Memory B cell (primary cell): Measurements from ENCODE around the gene GPX4.

Experiments used
- ATAC-seq: fragments of 150-1000 bp; cut with Tn5 transposase; 2 replicates; pipeline ENCODE4 v1.10.0; 2021; ENCODE audit warnings: low read depth, mild to moderate bottlenecking, moderate library complexity
- DNase-seq, 2 donors: peaks; one replicate each; pipeline ENCODE4 v3.0.0; 2022; ENCODE audit warnings: low spot score in 2 of 2
- H3K27ac Mint-ChIP-seq: one replicate; pipeline ENCODE4 v1.8.0; 2022; ENCODE audit warnings: mild to moderate bottlenecking, moderate library complexity, mixed read lengths
- H3K27me3 Mint-ChIP-seq: one replicate; pipeline ENCODE4 v1.8.0; 2022; ENCODE audit warnings: mixed read lengths
- H3K36me3 Mint-ChIP-seq: one replicate; pipeline ENCODE4 v1.8.0; 2022; ENCODE audit warnings: mild to moderate bottlenecking, mixed read lengths
- H3K4me1 Mint-ChIP-seq: one replicate; pipeline ENCODE4 v1.8.0; 2022; ENCODE audit warnings: mixed read lengths
- H3K4me3 Mint-ChIP-seq: one replicate; pipeline ENCODE4 v1.8.0; 2022; ENCODE audit warnings: mild to moderate bottlenecking, moderate library complexity, mixed read lengths
- H3K9me3 Mint-ChIP-seq: one replicate; pipeline ENCODE4 v1.8.0; 2022; ENCODE audit warnings: mixed read lengths

The GPX4 gene

DNA sequence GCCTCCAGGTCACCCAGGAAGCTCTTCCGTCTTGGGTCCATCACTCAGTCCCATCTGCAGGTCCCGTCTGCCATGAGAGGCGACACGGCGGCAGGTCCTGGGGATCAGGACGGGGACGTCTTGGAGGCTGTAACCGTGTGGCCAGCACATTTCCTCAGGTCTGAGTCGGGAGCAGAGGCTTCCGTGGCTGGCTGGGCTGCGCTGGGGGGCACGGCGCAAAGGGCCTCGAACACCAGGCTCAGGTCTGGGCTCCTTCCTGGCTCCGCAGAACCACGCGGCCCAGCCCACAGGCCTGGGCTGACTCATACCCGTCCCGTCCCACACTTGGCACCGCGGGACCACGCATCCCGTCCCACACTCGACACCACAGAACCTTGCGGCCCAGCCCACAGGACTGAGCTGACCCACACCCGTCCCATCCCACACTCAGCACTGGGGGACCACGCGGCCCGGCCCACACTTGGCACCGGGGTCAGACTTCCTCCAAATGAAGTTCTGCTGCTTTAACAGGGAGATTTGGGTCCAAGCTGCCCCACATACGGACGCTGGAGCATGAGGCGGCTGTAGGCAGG, 40.1 kb downstream of the GPX4 start:
- peak overlapping the region; percentile 76 for H3K27ac Mint-ChIP-seq

DNA sequence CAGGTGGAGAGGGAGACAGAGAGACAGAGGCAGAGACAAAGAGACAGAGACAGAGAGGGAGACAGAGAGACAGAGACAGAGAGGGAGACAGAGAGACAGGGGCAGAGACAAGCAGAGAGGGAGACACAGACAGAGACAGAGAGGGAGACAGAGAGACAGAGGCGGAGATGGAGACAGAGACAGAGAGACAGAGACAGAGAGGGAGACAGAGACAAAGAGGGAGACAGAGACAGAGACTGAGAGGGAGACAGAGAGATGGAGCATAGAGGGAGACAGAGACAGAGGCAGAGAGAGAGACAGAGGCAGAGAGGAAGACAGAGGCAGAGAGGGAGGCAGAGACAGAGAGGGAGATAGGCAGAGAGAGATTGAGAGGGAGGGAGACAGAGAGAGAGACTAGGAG, 40.9 kb downstream of the GPX4 start:
- no peak for ATAC-seq
- Mint-ChIP-seq H3K9me3 (peaks cover 6% of the 10 kb centered on the region), H3K4me1 (peaks cover 12% of the 10 kb centered on the region), H3K36me3 (peaks cover 28% of the 10 kb centered on the region), H3K4me3 (no peak overlapping the region), H3K27ac (peak overlapping the region; percentile 76), H3K27me3 (no peaks in the 10 kb centered on the region)
- DNase-seq: no peak

More for the DNA sequence above, 40.1 kb downstream of the GPX4 start:
- peaks cover 12% of the 10 kb centered on the region for H3K4me1 Mint-ChIP-seq
- H3K36me3 Mint-ChIP-seq: peaks cover 32% of the 10 kb centered on the region
- H3K4me3 Mint-ChIP-seq: no peak overlapping the region
- DNase-seq (no peak), ATAC-seq (no peak)
- H3K27me3 Mint-ChIP-seq: no peaks in the 10 kb centered on the region
- H3K9me3 Mint-ChIP-seq: peaks cover 7% of the 10 kb centered on the region

GRCh38 chr19:1145635-1146411, 42.0 kb downstream of the GPX4 start:
- H3K36me3 Mint-ChIP-seq: peaks cover 23% of the 10 kb centered on the region
- H3K27me3 Mint-ChIP-seq: no peaks in the 10 kb centered on the region
- DNase-seq (no peak), ATAC-seq (no peak)
- peaks cover 4% of the 10 kb centered on the region for H3K9me3 Mint-ChIP-seq
- H3K4me3 Mint-ChIP-seq: no peak overlapping the region
- H3K27ac Mint-ChIP-seq: no peak overlapping the region
- H3K4me1 Mint-ChIP-seq: peaks cover 12% of the 10 kb centered on the region

GRCh38 chr19:1146412-1146699, 42.6 kb downstream of the GPX4 start:
- ATAC-seq (no peak), DNase-seq (no peak)
- peaks cover 23% of the 10 kb centered on the region for H3K36me3 Mint-ChIP-seq
- H3K27me3 Mint-ChIP-seq: no peaks in the 10 kb centered on the region
- H3K9me3 Mint-ChIP-seq: peaks cover 4% of the 10 kb centered on the region
- H3K4me1 Mint-ChIP-seq: peaks cover 12% of the 10 kb centered on the region
- no peak overlapping the region for H3K4me3 Mint-ChIP-seq
- H3K27ac Mint-ChIP-seq: no peak overlapping the region

DNA sequence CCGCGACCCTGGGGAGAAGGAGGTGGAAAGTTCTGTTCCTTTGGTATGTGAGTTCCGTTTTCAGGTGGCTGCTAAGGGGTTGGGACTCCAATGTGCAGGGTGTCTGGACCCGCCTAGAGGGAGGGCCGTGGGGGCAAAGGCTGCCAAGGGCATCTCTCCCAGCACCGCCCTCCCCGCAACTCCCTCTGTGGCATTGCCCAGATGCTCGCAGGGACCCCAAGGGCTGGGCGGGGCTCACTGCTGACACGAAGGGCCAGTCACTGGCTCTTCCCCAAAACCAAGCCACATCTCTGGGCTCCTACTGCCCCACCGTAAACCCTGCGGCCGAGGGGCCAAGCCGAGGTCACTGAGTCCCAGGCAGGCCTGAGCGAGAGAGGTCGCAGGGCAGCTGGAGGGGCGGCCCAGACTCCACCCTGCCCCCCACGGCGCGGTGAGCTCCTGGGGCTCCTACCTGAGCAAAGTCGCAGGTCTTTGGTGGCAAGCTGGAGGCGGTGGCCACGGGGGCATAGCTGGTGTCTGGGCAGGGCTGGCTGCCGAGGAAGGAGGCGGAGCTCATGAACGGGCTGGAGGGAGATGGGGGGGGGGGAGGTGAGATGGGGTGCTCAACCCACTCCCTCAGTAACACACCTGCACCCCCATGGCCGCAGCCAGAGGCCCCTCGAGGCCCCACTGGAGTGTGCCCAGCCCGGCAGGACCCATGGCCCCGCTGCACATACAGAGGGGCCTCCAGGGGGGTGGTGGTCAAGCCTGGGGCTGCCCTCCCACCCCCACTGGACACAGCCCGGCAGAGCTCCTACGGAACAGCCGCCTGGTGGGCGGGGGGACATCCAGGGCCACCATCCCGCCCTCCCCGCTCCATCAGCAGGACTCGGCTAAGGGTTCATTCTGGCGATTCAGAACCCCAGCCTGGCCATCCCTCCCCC, 43.3 kb downstream of the GPX4 start:
- ATAC-seq: no peak
- Mint-ChIP-seq H3K27me3 (no peaks in the 10 kb centered on the region), H3K27ac (no peak overlapping the region), H3K4me3 (no peak overlapping the region), H3K9me3 (peaks cover under 1% of the 10 kb centered on the region), H3K36me3 (peaks cover 20% of the 10 kb centered on the region), H3K4me1 (peaks cover 8% of the 10 kb centered on the region)
- no peak for DNase-seq

GRCh38 chr19:1147934-1148549, 44.2 kb downstream of the GPX4 start:
- ATAC-seq (no peak), DNase-seq (no peak)
- no peaks in the 10 kb centered on the region for H3K27me3 Mint-ChIP-seq
- no peaks in the 10 kb centered on the region for H3K9me3 Mint-ChIP-seq
- peaks cover 7% of the 10 kb centered on the region for H3K4me1 Mint-ChIP-seq
- H3K4me3 Mint-ChIP-seq: no peak overlapping the region
- H3K36me3 Mint-ChIP-seq: peaks cover 19% of the 10 kb centered on the region
- H3K27ac Mint-ChIP-seq: no peak overlapping the region

GRCh38 chr19:1149259-1150045, 45.7 kb downstream of the GPX4 start:
- ATAC-seq: no peak
- Mint-ChIP-seq H3K4me3 (no peak overlapping the region), H3K4me1 (peaks cover 6% of the 10 kb centered on the region), H3K27ac (no peak overlapping the region), H3K27me3 (no peaks in the 10 kb centered on the region), H3K9me3 (no peaks in the 10 kb centered on the region), H3K36me3 (peaks cover 11% of the 10 kb centered on the region)
- no peak for DNase-seq

DNA sequence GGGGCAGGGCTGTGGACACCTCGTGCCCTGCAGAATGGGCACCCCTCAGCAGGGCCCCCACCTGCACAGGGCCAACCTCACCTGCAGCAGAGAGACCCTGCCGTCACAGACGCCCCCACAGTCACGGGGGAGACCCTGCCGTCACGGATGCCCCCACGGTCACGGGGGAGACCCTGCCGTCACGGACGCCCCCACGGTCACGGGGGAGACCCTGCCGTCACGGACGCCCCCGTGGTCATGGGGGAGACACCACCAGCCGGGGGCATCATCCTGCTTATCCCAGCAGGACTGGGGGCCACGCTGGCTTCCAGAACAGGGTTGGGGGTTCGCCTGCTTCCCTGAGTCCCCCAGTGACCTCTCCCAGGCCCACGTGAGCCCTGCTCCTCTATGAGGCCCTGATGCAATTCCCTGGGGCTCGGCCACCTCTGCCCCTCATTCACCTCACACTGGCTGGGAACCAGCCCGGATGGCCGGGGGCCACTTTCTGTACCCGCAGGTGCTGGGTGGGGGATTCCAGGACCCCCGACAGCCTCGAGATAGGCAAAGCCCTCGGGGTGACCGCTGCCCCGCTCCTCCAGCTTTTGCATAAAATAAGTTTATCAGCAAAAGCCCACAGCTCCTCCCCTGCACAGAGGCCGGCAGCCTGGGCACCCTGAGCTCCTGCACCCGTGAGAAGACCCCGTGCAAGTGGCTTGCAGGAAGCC, 46.7 kb downstream of the GPX4 start:
- H3K27me3 Mint-ChIP-seq: no peaks in the 10 kb centered on the region
- ATAC-seq: no peak
- no peaks in the 10 kb centered on the region for H3K9me3 Mint-ChIP-seq
- H3K4me3 Mint-ChIP-seq: no peak overlapping the region
- H3K4me1 Mint-ChIP-seq: no peaks in the 10 kb centered on the region
- no peak overlapping the region for H3K27ac Mint-ChIP-seq
- DNase-seq: no peak
- H3K36me3 Mint-ChIP-seq: peaks cover 3% of the 10 kb centered on the region

DNA sequence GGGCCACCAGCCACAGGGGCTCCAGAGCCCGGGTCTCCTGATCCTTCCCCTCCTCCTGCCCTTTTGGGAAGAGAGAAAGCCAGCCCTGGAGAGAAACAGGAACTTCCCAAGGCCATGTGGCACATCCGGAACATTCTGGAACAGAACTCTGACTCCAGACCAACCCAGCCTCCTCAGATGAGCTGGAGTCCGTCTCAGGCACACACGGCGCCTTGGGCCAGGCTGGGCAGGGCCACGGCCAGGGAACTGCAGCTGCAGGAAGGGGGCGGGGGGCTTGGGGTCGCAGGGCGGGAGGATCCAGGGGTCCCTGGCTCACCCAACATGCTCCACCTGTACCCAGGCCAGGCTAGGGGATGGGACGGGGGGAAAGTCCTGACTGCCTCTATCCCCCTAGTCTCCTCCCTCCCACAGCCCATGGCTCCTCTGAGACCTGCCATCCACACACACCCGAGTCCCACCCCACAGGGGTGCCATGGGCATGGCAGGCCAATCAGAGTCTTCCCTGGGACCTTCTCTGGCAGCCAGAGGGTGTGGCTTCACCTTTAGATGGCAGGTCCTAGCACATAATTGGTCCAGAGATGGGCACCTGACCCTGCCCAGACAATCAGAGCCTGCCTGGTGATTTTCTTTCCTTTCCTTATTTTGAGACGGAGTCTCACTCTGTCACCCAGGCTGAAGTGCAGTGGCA, 47.4 kb downstream of the GPX4 start:
- no peak overlapping the region for H3K27ac Mint-ChIP-seq
- ATAC-seq (no peak), DNase-seq (no peak)
- H3K9me3 Mint-ChIP-seq: no peaks in the 10 kb centered on the region
- peaks cover 2% of the 10 kb centered on the region for H3K36me3 Mint-ChIP-seq
- H3K4me3 Mint-ChIP-seq: no peak overlapping the region
- H3K27me3 Mint-ChIP-seq: no peaks in the 10 kb centered on the region
- H3K4me1 Mint-ChIP-seq: no peaks in the 10 kb centered on the region

GRCh38 chr19:1151917-1152587, 48.3 kb downstream of the GPX4 start:
- Mint-ChIP-seq H3K4me3 (no peak overlapping the region), H3K27me3 (no peaks in the 10 kb centered on the region), H3K4me1 (no peaks in the 10 kb centered on the region), H3K36me3 (peaks cover 2% of the 10 kb centered on the region), H3K27ac (no peak overlapping the region), H3K9me3 (no peaks in the 10 kb centered on the region)
- ATAC-seq (no peak), DNase-seq (no peak)

GRCh38 chr19:1153891-1154730, 50.3 kb downstream of the GPX4 start:
- DNase-seq (no peak), ATAC-seq (no peak)
- Mint-ChIP-seq H3K4me1 (no peaks in the 10 kb centered on the region), H3K36me3 (peaks cover 2% of the 10 kb centered on the region), H3K9me3 (no peaks in the 10 kb centered on the region), H3K27ac (no peak overlapping the region), H3K4me3 (no peak overlapping the region), H3K27me3 (no peaks in the 10 kb centered on the region)
